Colonic mucosa (tissue), 4 donors: ENCODE measurements around the gene UBE2Z. TPM values are rescaled to one million over a fixed set of nuclear protein-coding genes. Genes with fewer than 3 reads are reported as not detected.

Experiments
- DNase-seq: peaks from one replicate; pipeline ENCODE4 v3.0.0-alpha.2; 2020
- H3K27ac ChIP-seq: fragments of 200-600 bp; one replicate; pipeline ENCODE4 v1.8.0; 2021
- H3K27me3 ChIP-seq: fragments of 200-600 bp; one replicate; pipeline ENCODE4 v1.8.0; 2021
- H3K36me3 ChIP-seq: fragments of 200-600 bp; one replicate; pipeline ENCODE4 v1.8.0; 2021
- H3K4me1 ChIP-seq: fragments of 200-600 bp; one replicate; pipeline ENCODE4 v1.8.0; 2021; ENCODE audit warnings: mild to moderate bottlenecking
- H3K4me3 ChIP-seq: fragments of 200-600 bp; one replicate; pipeline ENCODE4 v1.8.0; 2021
- H3K9ac ChIP-seq, 2 donors: one replicate each; pipeline ENCODE4 v1.7.0; 2013; ENCODE audit warnings: control low read depth in 2 of 2, low read depth in 2 of 2, low read length in 2 of 2
- H3K9me3 ChIP-seq: fragments of 200-600 bp; one replicate; pipeline ENCODE4 v1.8.0; 2021
- CTCF ChIP-seq: fragments of 200-600 bp; IDR thresholded peaks from one replicate; pipeline ENCODE4 v1.8.0; 2022; ENCODE audit warnings: antibody characterized with exemption, mild to moderate bottlenecking
- intact Hi-C: fragments of 100-400 bp; cut with DNase I; formaldehyde crosslinking; loops from one replicate; pipeline ENCODE4 v1.14.1; 2022
- total RNA-seq, 2 donors: library from RNA; stranded (reverse); fragmentation: NEBNext Ultra II Directional in 1 of 2; extraction: Animal tissue kit (Norgen Biotek cat#: 25700) in 1 of 2; gene quantifications; one replicate each; pipeline ENCODE4 v1.2.1, GENCODE V29; 2021
- donor health status: healthy.
- donor health status: DM: no; HTN: no; CAD: no.
- donor health status: DM: no; HTN: no; CAD: no.

Gene UBE2Z
- total RNA-seq, 2 donors from 2014 or later: 68.1 to 68.8 TPM

- no peak overlapping the region for H3K27ac ChIP-seq
- no peak overlapping the region for H3K4me3 ChIP-seq
- no peaks in the 10 kb centered on the region for H3K9me3 ChIP-seq
- H3K4me1 ChIP-seq: peaks cover 15% of the 10 kb centered on the region
- H3K36me3 ChIP-seq: no peaks in the 10 kb centered on the region
- H3K27me3 ChIP-seq: no peaks in the 10 kb centered on the region
- DNase-seq: no peak
- no peak overlapping the region for H3K9ac ChIP-seq
- TF ChIP-seq CTCF: no peak
- intact Hi-C loops: no loop called here
These were observed 4.3 kb downstream of the UBE2Z start for GRCh38 chr17:48912476-48912875.

DNA sequence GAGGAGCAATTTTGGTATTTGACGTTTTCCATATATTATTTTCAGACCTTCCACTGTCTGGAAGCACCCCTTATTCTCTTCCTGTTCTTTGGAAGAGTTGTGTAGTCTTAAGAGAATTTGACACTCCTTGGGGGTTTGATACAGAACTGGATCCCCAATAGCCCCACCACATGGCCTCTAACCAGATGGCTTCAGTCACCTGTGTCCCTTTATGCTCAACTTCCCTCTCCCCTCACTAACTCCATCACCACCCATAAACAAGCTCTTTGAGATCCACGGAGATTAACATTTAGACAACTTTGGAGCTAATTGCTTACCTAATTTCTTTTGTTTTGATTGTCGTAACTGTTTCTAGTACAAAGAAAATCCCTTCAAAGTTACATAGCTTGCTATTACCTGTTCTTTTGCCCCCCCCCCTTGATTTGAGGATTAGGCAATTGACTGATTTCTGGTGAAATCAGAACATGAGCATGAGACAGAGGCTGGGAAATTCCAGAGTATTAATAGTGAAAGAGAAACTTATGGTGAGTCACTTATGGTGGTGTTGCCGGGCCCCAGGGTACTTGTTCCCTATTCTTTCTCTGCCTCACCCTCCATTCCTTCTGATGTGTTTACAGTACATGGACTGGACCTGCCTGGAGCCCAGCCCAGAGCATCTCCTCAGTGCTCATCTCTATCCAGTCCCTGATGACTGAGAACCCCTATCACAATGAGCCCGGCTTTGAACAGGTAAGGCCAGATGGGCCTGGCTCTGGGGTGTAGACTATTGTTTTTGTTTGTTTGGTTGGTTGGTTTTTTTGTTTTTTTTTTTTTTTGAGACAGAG, 7.5 kb downstream of the UBE2Z start:
- TF ChIP-seq CTCF: no peak
- Histone ChIP-seq H3K36me3 (no peaks in the 10 kb centered on the region), H3K27ac (peak overlapping the region; percentile 58), H3K9me3 (no peaks in the 10 kb centered on the region), H3K4me1 (peaks cover 4% of the 10 kb centered on the region), H3K9ac (no peak overlapping the region), H3K4me3 (no peak overlapping the region), H3K27me3 (no peaks in the 10 kb centered on the region)
- intact Hi-C loops: no loop called here
- no peak for DNase-seq

- no peak for TF ChIP-seq CTCF
- no peaks in the 10 kb centered on the region for H3K9me3 ChIP-seq
- no peak overlapping the region for H3K27ac ChIP-seq
- no peaks in the 10 kb centered on the region for H3K4me1 ChIP-seq
- no peaks in the 10 kb centered on the region for H3K27me3 ChIP-seq
- no peak for DNase-seq
- no peak overlapping the region for H3K9ac ChIP-seq
- intact Hi-C loops: no loop called here
- peaks cover 21% of the 10 kb centered on the region for H3K36me3 ChIP-seq
- no peak overlapping the region for H3K4me3 ChIP-seq
These were observed 17.2 kb downstream of the UBE2Z start for GRCh38 chr17:48925251-48925990.

DNA sequence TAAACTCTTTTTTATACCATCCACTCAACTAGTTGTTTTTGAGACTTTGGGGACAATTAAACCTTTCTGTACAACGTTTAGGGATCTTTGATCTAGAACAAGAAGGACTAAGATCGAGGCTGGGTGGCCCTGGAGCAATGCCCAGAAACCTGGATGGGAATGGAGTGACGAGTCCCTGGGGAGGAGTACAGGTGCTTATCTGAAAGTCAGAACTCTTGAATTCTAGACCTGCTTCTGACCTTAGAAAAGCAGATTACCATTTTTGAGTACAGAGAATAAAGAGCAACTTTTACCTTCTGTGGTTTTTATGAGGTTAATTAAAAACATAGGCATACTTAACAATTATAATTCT, 17.8 kb downstream of the UBE2Z start:
- Histone ChIP-seq H3K36me3 (peaks cover 26% of the 10 kb centered on the region), H3K4me1 (no peaks in the 10 kb centered on the region), H3K9me3 (no peaks in the 10 kb centered on the region), H3K27ac (no peak overlapping the region), H3K9ac (no peak overlapping the region), H3K4me3 (no peak overlapping the region), H3K27me3 (no peaks in the 10 kb centered on the region)
- TF ChIP-seq CTCF: no peak
- no peak for DNase-seq
- intact Hi-C loops: no loop called here

DNA sequence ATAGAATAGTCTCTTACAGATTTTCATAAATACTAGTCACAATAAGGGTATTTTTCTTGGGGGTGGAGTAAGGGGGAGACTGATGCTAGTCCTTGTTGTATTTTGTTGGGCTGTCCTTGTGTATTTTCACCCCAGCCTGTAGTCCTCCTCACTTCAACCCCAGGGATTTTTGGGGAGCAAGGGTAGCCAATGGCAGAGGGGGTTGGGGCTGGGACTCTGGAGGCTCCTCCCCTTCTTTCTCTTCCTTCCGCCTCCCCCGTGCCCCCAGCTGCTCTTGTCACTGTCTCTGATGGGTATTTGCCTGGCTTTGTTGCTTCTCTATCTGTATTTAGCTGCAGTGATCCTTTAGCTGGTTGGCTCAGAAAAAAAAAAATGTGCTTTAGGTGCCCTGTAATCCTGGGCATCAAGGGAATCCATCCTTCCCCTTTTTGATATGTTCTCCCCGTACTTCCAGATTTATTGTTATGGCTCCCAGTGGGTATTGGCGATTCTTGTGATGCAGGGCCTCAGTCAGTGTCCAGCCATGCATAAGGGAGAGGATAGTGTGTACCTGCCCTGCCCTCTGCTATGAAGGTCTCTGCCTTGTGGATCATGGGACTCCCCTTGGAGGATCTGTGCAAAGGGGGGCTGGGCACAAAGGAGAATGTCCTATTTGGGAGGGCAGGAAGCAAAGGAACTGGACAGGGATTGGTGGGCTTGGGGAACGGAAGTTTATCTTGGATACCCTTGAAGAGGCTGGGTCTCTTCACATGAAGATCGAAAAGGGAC, 20.0 kb downstream of the UBE2Z start:
- DNase-seq: no peak
- Histone ChIP-seq H3K27me3 (no peaks in the 10 kb centered on the region), H3K27ac (no peak overlapping the region), H3K4me1 (no peaks in the 10 kb centered on the region), H3K9ac (no peak overlapping the region), H3K4me3 (no peak overlapping the region), H3K36me3 (peaks cover 32% of the 10 kb centered on the region), H3K9me3 (no peaks in the 10 kb centered on the region)
- no peak for TF ChIP-seq CTCF
- intact Hi-C loops: no loop called here
